Measurements from ENCODE around the gene TIMM13.

Gene TIMM13

DNA sequence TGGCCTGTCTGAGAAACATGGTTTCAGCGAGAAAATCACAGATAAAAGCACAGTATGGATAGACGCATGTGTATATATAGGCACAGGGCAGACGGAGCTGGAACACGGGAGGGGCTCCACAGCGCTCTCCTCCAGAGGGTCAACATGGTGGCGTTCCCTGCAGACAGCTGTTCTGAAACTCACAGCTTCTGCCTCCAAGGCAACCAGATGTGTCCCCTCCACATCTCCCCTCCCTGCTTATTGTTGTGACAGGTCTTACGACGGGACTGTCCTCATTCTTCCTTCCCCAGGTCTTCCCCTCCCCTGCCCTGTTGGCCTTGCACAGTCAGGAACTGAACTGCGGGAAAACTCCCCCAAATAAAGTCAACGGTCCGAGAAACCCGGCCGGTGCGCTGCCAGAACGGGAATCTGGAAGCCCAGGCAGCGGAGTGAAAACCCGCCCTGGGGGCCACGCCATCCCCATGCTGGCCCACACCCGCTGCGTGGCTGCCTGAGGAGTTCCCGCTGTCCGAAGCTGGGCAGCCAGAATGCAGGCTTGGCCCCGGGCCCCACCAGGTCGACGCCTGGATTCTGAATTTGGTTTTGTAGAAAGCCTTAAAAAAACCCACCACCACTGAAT is 2.6 kb upstream of the TIMM13 start:
- H3K4me3 ChIP-seq (ENCODE audit: low read length), result no peak overlapping the region
- no peak for TF ChIP-seq ZNF274 (IDR thresholded peaks at IDR 0.05; ENCODE audit: low read depth, low read length)

DNA sequence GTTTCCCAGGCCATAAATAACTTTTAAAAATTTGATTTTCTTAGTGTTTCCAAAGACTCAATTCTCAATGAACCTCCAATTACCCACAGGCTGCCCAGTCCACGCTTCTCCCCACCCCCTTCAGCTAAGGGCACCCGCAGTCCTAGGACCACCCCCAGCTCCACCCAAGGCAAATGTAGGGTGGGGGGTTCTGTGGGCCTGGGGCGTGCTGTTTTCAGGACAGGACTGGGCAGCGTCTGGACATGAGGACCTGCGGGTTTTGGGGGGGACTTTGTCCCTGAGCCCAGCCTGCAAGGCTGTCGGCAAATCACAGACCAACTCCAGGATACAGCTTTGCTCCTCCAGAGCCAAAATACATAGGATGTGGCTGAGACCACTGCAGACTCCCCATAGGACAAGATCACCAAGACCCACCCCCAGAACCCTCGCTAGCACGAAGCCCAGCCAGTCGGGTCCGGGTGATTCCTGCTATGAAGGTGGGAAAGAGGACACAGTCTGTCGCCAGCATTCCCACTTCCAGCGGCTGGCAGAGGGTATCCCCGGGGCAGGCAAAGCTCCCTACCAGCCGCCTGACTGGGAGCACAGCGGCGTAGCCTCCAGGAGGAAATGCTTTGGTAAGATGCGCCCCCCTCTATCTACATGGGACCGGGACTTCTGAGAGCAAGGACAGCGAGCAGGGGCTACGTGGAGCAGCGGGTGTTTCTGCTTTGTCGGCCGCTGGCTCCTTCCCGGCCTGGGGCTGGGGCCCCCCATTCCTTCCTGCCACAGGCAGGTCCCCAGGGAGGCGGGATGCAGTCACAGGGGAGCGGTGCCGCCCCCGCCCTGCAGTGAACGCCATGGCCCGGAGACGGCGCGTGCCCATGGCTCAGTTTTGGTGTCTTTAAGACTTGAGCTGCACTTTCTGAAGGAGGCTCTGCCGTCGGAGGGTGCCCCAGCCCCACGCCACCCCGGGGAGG is 1.6 kb upstream of the TIMM13 start:
- no peak for TF ChIP-seq ZNF274 (IDR thresholded peaks at IDR 0.05; ENCODE audit: low read depth, low read length)
- no peak overlapping the region for H3K4me3 ChIP-seq (ENCODE audit: low read length)

DNA sequence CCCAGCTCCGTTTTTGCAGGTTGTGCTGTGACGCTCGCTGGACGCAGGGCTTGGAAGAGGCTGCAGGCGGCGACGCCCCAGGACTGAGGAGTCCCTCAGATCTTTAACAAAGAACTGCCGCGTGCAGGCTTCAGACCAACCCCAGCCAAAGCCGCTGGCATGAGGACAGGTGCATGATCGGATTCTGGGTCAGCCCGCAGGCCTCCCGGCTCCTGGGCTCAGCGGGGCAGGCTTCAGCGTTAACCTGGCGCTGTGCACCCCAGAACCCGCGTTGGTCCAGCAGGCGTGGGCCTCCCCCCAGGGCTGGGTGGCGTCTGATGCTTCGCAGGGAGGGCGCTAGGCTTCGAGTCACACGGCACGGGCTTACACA is 920 bp upstream of the TIMM13 start:
- no peak for TF ChIP-seq ZNF274 (IDR thresholded peaks at IDR 0.05; ENCODE audit: low read depth, low read length)
- no peak overlapping the region for H3K4me3 ChIP-seq (ENCODE audit: low read length)

DNA sequence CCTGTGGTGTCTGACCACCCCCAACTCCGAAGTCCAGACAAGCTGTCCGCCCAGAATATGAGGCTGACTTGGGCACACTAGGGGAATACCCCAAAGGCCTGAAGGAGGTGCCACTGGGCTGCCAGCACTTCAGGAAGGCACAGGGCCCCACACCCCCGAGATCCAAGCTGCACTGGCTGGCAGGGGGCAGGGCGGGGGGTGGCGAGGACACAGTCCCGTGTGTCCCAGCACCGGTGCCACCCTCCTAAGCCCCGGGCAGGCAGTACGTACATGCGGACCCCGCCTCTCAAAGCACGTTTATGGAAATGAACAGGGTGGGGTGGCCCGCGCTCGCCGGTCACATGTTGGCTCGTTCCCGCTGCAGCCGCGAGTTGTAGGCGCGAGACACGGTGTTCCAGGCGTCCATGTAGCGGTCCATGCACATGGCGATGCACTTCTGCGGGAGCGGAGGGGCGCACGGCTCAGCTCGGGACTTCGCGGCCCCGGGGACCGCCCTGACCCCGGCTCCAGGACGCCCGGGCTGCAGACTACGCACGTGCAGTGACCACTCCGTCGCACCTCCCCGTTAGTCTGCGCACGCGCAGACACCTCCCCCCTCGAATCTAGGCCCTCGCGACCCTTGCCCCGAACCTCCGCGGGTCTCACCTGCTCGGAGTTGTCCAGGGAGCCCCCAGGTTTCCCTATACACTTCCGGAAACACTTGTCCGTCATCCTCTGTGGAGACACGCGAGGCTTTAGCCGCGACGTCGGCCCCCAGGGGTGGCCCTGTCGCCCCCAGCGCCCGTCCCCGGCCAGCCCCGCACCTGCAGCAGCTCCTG is 566 bp downstream of the TIMM13 start:
- TF ChIP-seq ZNF274 (IDR thresholded peaks at IDR 0.05; ENCODE audit: low read depth, low read length), result no peak

DNA sequence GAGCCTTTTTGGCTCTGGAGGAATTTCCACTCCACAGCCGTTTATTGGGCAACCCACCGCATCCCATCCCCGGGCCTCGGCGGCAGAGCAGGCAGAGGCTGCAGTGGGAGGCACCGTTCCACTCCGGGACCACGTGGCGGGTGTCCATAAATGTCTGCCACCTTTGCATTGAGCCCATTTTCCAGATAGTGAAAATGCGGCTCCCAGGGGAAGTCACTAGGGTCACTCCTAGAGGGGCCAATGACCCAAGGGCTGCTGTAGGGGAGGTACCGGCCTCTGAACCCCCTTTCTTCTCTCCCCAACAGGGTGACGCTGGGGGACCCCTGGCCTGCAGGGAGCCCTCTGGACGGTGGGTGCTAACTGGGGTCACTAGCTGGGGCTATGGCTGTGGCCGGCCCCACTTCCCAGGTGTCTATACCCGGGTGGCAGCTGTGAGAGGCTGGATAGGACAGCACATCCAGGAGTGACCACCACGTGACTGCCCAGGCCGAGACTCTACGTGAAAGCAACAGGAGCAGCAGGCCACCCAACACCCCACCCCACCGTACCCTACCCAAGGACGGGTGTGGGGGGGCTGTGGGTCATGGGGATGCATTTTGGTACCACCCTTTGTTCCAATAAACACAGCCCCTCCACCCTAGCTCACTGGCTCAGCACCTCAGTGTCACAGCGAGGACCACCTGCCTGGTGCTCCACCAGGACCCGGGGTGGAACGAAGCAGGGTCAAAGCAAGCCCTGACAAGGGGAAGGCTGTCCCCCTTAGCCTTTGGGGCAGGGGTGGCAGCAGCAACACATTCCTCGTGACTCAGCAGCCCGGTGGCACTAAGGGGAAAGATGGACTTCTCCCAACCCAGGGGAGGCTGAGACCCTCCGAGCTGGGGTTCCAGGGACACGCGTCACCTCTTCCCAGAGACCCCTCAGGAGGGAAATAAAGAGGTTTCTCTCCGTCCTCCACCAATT is 1.5 kb downstream of the TIMM13 start:
- H3K4me3 ChIP-seq (ENCODE audit: low read length), result peak overlapping the region; percentile 95
- TF ChIP-seq ZNF274 (IDR thresholded peaks at IDR 0.05; ENCODE audit: low read depth, low read length), result no peak

More for the DNA sequence above, 566 bp downstream of the TIMM13 start:
- H3K4me3 ChIP-seq (ENCODE audit: low read length), result peak overlapping the region; percentile 95

DNA sequence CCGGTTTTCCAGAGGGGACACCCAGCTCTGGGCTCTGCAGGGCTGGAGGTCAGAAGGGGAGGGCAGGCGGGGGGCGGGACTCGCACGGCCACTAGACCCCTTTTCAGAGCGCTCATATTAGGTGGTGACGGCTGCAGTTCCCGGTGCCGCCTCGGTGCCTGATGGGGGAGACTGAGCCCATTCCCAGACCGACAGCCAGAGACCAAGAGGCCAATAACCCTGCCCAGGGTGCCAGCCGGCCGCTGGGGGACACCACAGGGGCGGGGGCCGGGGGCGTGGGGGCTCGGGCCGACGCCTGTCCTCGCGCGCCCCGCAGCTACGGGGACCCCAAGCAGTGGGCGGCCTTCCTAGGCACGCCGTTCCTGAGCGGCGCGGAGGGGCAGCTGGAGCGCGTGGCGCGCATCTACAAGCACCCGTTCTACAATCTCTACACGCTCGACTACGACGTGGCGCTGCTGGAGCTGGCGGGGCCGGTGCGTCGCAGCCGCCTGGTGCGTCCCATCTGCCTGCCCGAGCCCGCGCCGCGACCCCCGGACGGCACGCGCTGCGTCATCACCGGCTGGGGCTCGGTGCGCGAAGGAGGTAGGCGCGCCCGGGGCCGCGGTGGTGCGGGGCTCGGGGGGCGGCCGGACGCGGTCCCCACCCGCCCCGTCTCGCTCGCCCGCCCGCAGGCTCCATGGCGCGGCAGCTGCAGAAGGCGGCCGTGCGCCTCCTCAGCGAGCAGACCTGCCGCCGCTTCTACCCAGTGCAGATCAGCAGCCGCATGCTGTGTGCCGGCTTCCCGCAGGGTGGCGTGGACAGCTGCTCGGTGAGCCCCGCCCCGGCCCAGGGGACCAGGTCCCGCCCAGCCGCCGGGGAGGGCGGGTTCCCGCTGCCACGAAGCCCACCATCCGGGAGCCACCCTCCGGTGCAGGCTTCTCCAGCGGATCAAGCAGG is 2.4 kb downstream of the TIMM13 start:
- H3K4me3 ChIP-seq (ENCODE audit: low read length), result no peak overlapping the region
- TF ChIP-seq ZNF274 (IDR thresholded peaks at IDR 0.05; ENCODE audit: low read depth, low read length), result no peak

DNA sequence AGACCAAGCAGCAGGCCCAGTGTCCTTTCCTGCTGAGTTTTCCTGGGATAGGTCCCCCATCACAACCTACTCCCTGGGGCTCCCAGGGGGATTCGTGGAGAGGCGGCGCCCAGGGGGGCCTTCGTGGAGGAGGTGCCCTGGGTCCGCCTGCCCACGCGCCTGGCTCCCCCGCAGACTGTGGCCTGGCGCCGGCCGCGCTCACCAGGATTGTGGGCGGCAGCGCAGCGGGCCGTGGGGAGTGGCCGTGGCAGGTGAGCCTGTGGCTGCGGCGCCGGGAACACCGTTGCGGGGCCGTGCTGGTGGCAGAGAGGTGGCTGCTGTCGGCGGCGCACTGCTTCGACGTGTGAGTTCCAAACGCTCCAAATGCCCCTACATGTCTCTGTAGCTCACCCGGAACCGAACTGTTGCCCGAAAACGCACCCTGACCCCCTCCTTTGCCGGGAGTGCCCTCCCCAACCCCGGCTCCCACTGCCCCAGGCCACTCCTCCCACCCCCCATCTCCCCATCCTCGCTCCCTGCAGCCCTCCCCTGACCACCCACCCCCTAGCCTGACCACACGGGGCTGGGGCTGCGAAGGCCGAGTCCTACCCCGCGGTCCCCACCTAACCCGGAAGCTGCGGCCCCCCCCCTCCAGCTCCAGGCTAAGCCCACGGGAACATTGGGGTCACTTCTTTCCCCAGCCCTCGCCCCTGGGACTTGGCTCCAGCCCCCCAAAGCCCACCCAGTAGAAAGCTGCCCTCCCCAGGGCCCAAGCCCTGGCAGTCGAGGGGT is 3.3 kb downstream of the TIMM13 start:
- TF ChIP-seq ZNF274 (IDR thresholded peaks at IDR 0.05; ENCODE audit: low read depth, low read length), result no peak
- H3K4me3 ChIP-seq (ENCODE audit: low read length), result no peak overlapping the region

DNA sequence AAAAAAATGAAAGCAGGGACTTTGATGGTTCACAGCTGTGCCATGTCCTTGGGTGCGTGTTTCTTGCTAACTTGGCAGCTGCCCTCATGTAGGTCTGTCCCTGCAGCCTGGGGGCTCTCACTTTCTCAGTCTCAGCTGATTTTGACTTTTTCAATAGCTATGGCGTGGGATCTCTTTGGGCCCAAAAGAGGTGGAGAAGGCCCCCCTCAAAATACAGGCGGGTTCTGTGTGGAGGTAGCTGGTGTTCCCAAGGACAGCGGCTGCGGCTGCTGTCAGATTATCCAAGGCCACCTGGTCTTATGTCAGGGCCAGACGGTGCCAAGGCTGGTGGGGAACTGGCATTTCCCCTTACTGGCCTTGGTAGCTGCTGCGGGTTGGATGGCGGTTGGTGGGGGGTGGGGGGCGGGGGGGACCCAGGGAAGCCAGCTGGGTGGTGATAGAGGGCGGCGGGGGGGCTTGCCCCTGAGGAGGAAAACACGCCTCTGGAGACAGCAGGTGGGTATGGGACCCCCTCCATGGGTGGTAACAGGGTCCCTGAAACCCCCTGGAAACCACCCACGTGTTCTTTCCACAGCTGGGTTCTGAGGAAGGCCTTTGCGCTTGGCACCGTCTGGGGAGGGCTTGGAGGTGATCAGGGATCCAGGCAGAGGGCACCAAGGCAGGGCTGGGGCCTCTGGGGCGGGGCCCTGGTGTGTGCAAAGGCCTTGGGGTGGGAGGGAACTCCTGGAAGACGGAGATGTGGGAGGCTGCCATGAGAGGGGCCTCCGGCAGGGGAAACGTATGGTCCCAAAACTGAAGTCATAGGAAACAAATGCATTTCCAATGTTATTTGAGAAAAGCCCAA is 4.1 kb downstream of the TIMM13 start:
- H3K4me3 ChIP-seq (ENCODE audit: low read length), result no peak overlapping the region
- TF ChIP-seq ZNF274 (IDR thresholded peaks at IDR 0.05; ENCODE audit: low read depth, low read length), result no peak

DNA sequence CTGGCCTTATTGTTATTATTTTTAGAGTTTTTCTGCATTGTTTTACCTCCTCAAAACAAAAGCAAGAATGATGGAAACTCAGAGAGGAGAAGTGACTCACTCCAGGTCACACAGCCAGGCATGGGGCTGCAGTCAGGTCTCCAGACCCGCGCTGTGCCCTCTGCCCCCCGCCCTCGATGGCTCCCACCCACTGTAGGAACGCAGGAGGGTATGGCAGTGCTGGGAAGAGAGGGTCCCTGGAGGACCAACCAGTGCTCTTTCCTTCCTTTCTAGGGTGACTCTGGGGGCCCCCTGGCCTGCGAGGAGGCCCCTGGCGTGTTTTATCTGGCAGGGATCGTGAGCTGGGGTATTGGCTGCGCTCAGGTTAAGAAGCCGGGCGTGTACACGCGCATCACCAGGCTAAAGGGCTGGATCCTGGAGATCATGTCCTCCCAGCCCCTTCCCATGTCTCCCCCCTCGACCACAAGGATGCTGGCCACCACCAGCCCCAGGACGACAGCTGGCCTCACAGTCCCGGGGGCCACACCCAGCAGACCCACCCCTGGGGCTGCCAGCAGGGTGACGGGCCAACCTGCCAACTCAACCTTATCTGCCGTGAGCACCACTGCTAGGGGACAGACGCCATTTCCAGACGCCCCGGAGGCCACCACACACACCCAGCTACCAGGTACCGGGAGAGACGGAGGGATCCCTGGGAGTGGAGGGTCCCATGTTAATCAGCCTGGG is 5.6 kb downstream of the TIMM13 start:
- no peak for TF ChIP-seq ZNF274 (IDR thresholded peaks at IDR 0.05; ENCODE audit: low read depth, low read length)

DNA sequence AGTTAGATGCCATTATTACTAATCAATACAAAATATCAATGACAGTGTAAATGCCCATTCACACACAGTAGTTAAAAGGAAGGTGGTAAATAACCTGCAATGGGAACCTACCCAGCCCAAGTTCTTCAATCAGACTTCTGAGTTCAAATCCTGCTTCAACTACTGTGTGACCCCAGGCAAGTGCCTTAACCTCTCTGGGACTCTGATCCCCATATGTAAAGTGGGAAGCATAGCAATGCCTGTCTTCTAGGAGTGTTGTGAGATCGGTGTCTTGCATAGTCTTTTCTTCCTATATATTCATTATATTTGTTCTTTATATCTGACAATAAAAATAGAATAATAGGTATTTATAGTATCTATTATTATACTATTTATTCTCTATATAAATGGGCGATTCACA is 6.9 kb downstream of the TIMM13 start:
- no peak overlapping the region for H3K4me3 ChIP-seq (ENCODE audit: low read length)
- TF ChIP-seq ZNF274 (IDR thresholded peaks at IDR 0.05; ENCODE audit: low read depth, low read length), result no peak

More for the DNA sequence above, 5.6 kb downstream of the TIMM13 start:
- H3K4me3 ChIP-seq (ENCODE audit: low read length), result no peak overlapping the region
